K562 (cell line): ENCODE data around the gene SENP7. TPM values are rescaled to one million over a fixed set of nuclear protein-coding genes. Genes with fewer than 3 reads are reported as not detected.

Experiments used
- ATAC-seq: fragments of 200-7000 bp; cut with Tn5 transposase; 3 replicates; pipeline ENCODE4 v1.9.1; 2020; ENCODE audit warnings: moderate library complexity
- BruUV-seq: library from RNA; stranded (reverse); fragments of 400-500 nt; replicated peaks from 2 replicates; lab custom pipeline; 2021; lab: Mats Ljungman, UMichigan
- CTCF ChIA-PET: fragments of 300-600 bp; formaldehyde crosslinking; extraction: SDS; loops from one replicate; lab custom pipeline; 2021; ENCODE audit warnings: low intra/inter-chr PET ratio; lab: Yijun Ruan, JAX
- POLR2A ChIA-PET: fragments of 300-600, 350-650 bp; sonication (Branson Sonifier 250); formaldehyde crosslinking; extraction: SDS; loops from one replicate; lab custom pipeline; 2021; ENCODE audit warnings: antibody characterized with exemption, inconsistent platforms; lab: Yijun Ruan, JAX
- DNase-seq, 4 experiments: peaks; one replicate each; pipeline versions ENCODE4 v3.0.0 to v3.0.0-alpha.2; 2011 to 2018; ENCODE audit warnings: low spot score in 3 of 4, mixed read lengths in 3 of 4; ENCODE audit errors: extremely low read depth in 1 of 4
- FAIRE-seq: peaks from 2 replicates; lab custom pipeline; 2011; peaks lifted over from hg19 to GRCh38; lab: Jason Lieb, UNC
- H2AFZ ChIP-seq: 2 replicates; pipeline ENCODE4 v1.6.0; 2011; ENCODE audit warnings: low read depth, low read length, control low read depth, inconsistent platforms
- H3K27ac ChIP-seq: fragments of 200-600 bp; 3 replicates; pipeline ENCODE4 v1.8.0; 2011; ENCODE audit warnings: low read depth, mild to moderate bottlenecking, control low read depth, inconsistent platforms, low read length, moderate library complexity, mixed read lengths; ENCODE audit errors: extremely low read depth
- H3K27me3 ChIP-seq, 2 experiments: fragments of 300-600 bp in 1 of 2; 2 replicates in 1 of 2; 3 replicates in 1 of 2; pipeline versions ENCODE4 v1.6.0 to v1.8.0; 2011; ENCODE audit warnings: inconsistent platforms in 2 of 2, low read length in 2 of 2, mild to moderate bottlenecking in 1 of 2, mixed read lengths in 1 of 2, moderate library complexity in 1 of 2; ENCODE audit not compliant: control insufficient read depth in 2 of 2, insufficient read depth in 2 of 2
- H3K36me3 ChIP-seq: fragments of 300-600 bp; 3 replicates; pipeline ENCODE4 v1.8.0; 2011; ENCODE audit warnings: mild to moderate bottlenecking, low read length, inconsistent platforms; ENCODE audit not compliant: control insufficient read depth, insufficient read depth
- H3K4me1 ChIP-seq, 2 experiments: fragments of 200-600 bp in 1 of 2; replicated peaks in 1 of 2; 2 replicates in 1 of 2; 3 replicates in 1 of 2; pipeline versions ENCODE4 v1.5.1 to v1.8.0; 2011; ENCODE audit warnings: inconsistent platforms in 2 of 2, low read length in 2 of 2, mild to moderate bottlenecking in 1 of 2, mixed read lengths in 1 of 2, moderate library complexity in 1 of 2; ENCODE audit not compliant: control insufficient read depth in 2 of 2, insufficient read depth in 2 of 2
- H3K4me2 ChIP-seq: 2 replicates; pipeline ENCODE4 v1.6.1; 2011; ENCODE audit warnings: low read length, control low read depth, inconsistent platforms, mixed read lengths; ENCODE audit not compliant: insufficient read depth
- H3K4me3 ChIP-seq: fragments of 200-600 bp; sonication (generic), shearing (Covaris generic); 2 replicates; pipeline ENCODE4 v1.5.1; 2016; ENCODE audit warnings: control low read depth, inconsistent platforms
- H3K79me2 ChIP-seq: fragments of 200-600 bp; 3 replicates; pipeline ENCODE4 v1.8.0; 2011; ENCODE audit warnings: low read length, inconsistent platforms; ENCODE audit not compliant: control insufficient read depth, insufficient read depth
- H3K9ac ChIP-seq, 2 experiments: 2 replicates each; pipeline versions ENCODE4 v1.6.0 to v1.6.1; 2011; ENCODE audit warnings: low read depth in 2 of 2, low read length in 2 of 2, control low read depth in 1 of 2, inconsistent platforms in 1 of 2, mild to moderate bottlenecking in 1 of 2, mixed read lengths in 1 of 2; ENCODE audit not compliant: insufficient read depth in 1 of 2
- H3K9me1 ChIP-seq: one replicate; pipeline ENCODE4 v1.6.0; 2011; ENCODE audit warnings: inconsistent platforms, mild to moderate bottlenecking, low read length, moderate library complexity; ENCODE audit not compliant: control insufficient read depth, insufficient read depth
- H3K9me3 ChIP-seq: replicated peaks from 2 replicates; pipeline ENCODE4 v1.5.1; 2011; ENCODE audit warnings: low read depth, low read length, inconsistent platforms; ENCODE audit not compliant: control insufficient read depth, insufficient read depth
- H4K20me1 ChIP-seq: replicated peaks from 2 replicates; pipeline ENCODE4 v1.6.1; 2011; ENCODE audit warnings: low read length, inconsistent platforms, mixed read lengths; ENCODE audit not compliant: control insufficient read depth, insufficient read depth
- CBX3 ChIP-seq, 2 experiments: IDR thresholded peaks; 1 replicate in 1 of 2; 2 replicates in 1 of 2; pipeline ENCODE4 v1.6.1; 2012; ENCODE audit warnings: inconsistent platforms in 2 of 2, low read length in 2 of 2, borderline replicate concordance in 1 of 2, control low read depth in 1 of 2
- CHCHD3 ChIP-seq: fragments of 250-450 bp; sonication (Bioruptor Pico); IDR thresholded peaks from 2 replicates; pipeline ENCODE4 v2.1.2; 2022; ENCODE audit warnings: mild to moderate bottlenecking
- CREM ChIP-seq: IDR thresholded peaks from 2 replicates; pipeline ENCODE4 v1.6.1; 2014; ENCODE audit warnings: antibody characterized with exemption, low read depth
- ELF2 ChIP-seq: fragments of 250-450 bp; sonication (Bioruptor Pico); IDR thresholded peaks from 2 replicates; pipeline ENCODE4 v1.5.0; 2021; ENCODE audit warnings: mild to moderate bottlenecking
- JUNB ChIP-seq: fragments of 450-650 bp; formaldehyde crosslinking; conservative IDR thresholded peaks from 2 replicates; pipeline ENCODE4 v1.4.0; 2020; ENCODE audit warnings: mild to moderate bottlenecking
- LARP7 ChIP-seq: fragments of 450-650 bp; IDR thresholded peaks from 2 replicates; pipeline ENCODE4 v1.6.1; 2016
- NCOA4 ChIP-seq: fragments of 450-650 bp; IDR thresholded peaks from 2 replicates; pipeline ENCODE4 v1.6.1; 2018; ENCODE audit warnings: mild to moderate bottlenecking; ENCODE audit not compliant: partially characterized antibody
- POLR2A ChIP-seq: fragments of 450-650 bp; conservative IDR thresholded peaks from 2 replicates; pipeline ENCODE4 v1.6.1; 2016
- XRCC5 ChIP-seq: fragments of 200-400 bp; formaldehyde crosslinking; IDR thresholded peaks from 2 replicates; pipeline ENCODE4 v1.6.1; 2017; ENCODE audit warnings: low read depth, mild to moderate bottlenecking, low read length
- YBX1 ChIP-seq: fragments of 450-650 bp; IDR thresholded peaks from 2 replicates; pipeline ENCODE4 v1.7.1; 2016; ENCODE audit warnings: mild to moderate bottlenecking
- ZNF217 ChIP-seq: sonication (generic); formaldehyde crosslinking; IDR thresholded peaks from 2 replicates; pipeline ENCODE4 v1.8.0; 2022; ENCODE audit warnings: mild to moderate bottlenecking, missing genetic modification reagents
- ZNF24 ChIP-seq: fragments of 450-650 bp; IDR thresholded peaks from 2 replicates; pipeline ENCODE4 v1.6.1; 2016
- ZNF282 ChIP-seq: sonication (generic); formaldehyde crosslinking; IDR thresholded peaks from 2 replicates; pipeline ENCODE4 v1.8.1; 2023; ENCODE audit warnings: missing genetic modification reagents
- ZNF584 ChIP-seq: fragments of 200-800 bp; sonication (Bioruptor generic); IDR thresholded peaks from 2 replicates; pipeline ENCODE4 v1.6.1; 2016; ENCODE audit warnings: low read depth, mild to moderate bottlenecking, missing genetic modification characterization, missing compliant biosample characterization
- ZNF707 ChIP-seq: fragments of 250-450 bp; sonication (Bioruptor Pico); conservative IDR thresholded peaks from 2 replicates; pipeline ENCODE4 v1.8.0; 2022; ENCODE audit warnings: inconsistent platforms, mild to moderate bottlenecking, moderate library complexity
- WGBS: fragments of 100-300 bp; shearing (Covaris generic); methylation state at CpG from one replicate; pipeline ENCODE4 v1.1.6; 2016; ENCODE audit warnings: low coverage, mixed read lengths; ENCODE audit not compliant: insufficient coverage; ENCODE audit errors: missing lambda C conversion rate; 5-methylcytosine and 5-hydroxymethylcytosine counted together
- in situ Hi-C: fragments of 300-500 bp; cut with MboI; formaldehyde crosslinking; loops from 4 replicates; pipeline ENCODE4 v1.15.0; 2018; ENCODE audit warnings: inconsistent platforms, mixed read lengths
- intact Hi-C: fragments of 100-400 bp; cut with micrococcal nuclease; formaldehyde crosslinking; loops from 2 replicates; pipeline ENCODE4 v1.14.2; 2022
- polyA plus RNA-seq, 8 experiments: library from polyadenylated mRNA; depleted of rRNA in 4 of 8; stranded (reverse) in 5 of 8; unstranded in 3 of 8; fragments of >200 nt; fragmentation: Nextera tagmentation in 2 of 8; fragmentation: Illumina TruSeq in 1 of 8; extraction: Ambion mirVana in 2 of 8; extraction: Trizol in 1 of 8; gene quantifications; 2 replicates each; pipeline versions ENCODE4 v1.2.1 to v1.2.3, GENCODE V29; 2011 to 2014; ENCODE audit warnings: inconsistent platforms in 1 of 8, missing spikeins in 1 of 8
- total RNA-seq, 7 experiments: library from RNA; depleted of rRNA in 6 of 7; stranded (reverse); fragments of >200 nt in 6 of 7; fragmentation: Illumina TruSeq in 2 of 7; extraction: Trizol in 2 of 7; gene quantifications; 2 replicates each; pipeline versions ENCODE4 v1.2.1 to v1.2.3, GENCODE V29; 2011 to 2021; ENCODE audit warnings: low replicate concordance in 1 of 7
- TF ChIP-seq, protein P1 (sequence below), 2 experiments: fragments of 450-650 bp in 1 of 2; sonication (generic) in 1 of 2; formaldehyde crosslinking in 1 of 2; IDR thresholded peaks in 1 of 2; conservative IDR thresholded peaks in 1 of 2; 2 replicates each; pipeline versions ENCODE4 v1.6.1 to v1.8.1; 2016 to 2023; ENCODE audit warnings: mild to moderate bottlenecking in 2 of 2, moderate library complexity in 2 of 2, inconsistent platforms in 1 of 2, missing genetic modification reagents in 1 of 2
- TF ChIP-seq, protein P2 (sequence below): fragments of 450-650 bp; IDR thresholded peaks from 2 replicates; pipeline ENCODE4 v1.6.1; 2018; ENCODE audit not compliant: partially characterized antibody

SENP7 gene
- total and polyA plus RNA-seq, 9 of the 15 experiments (the other 6 are each of a cell fraction or from before 2014, with no cell fraction given), result 4.1 to 21.9 (median 10.7) TPM

DNA sequence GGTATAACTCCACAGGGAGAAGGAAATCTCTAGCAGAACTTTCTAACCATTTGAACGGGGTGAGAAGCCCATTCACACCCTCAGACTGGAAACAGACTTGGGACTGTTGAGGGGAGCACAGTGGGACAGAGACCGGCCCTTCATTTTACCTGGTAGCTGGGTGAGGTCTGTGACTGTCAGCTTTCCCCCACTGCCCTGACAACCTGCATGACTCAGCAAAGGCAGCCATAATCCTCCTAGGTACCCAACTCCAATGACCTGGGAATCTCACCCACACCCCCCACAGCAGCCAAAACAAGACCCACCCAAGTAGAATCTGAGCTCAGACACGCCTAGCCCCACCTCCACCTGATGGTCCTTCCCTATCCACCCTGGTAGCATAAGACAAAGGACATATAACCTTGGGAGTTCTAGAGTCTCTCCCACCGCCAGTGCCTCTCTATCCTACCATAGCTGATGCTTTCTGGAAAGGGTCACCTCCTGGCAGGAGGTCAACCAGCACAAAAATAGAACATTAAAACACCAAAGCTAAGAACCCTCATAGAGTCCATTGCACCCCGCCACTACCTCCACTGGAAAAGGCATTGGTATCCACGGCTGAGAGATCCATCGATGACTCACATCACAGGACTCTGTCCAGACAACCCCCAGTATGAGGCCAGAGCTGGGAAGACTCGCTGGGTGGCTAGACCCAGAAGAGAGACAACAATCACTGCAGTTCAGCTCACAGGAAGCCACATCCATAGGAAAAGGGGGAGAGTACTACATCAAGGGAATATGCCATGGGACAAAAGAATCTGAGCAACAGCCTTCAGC lies 28.0 kb downstream of the SENP7 start:
- FAIRE-seq (peak; percentile 35), DNase-seq (peak in 3 of 4 experiments; percentile 16 to 54 (median 29)), ATAC-seq (peak; percentile 86)
- CTCF ChIA-PET, result no interaction called here
- H3K9me3 ChIP-seq, result no peaks in the 10 kb centered on the region
- intact Hi-C loops (no loop called here), in situ Hi-C loops (no loop called here)
- WGBS, result 31% methylated on average over 7 of the region's 8 CpGs
- H3K79me2 ChIP-seq, result peaks cover 36% of the 10 kb centered on the region
- no peaks in the 10 kb centered on the region for H3K27me3 ChIP-seq
- H4K20me1 ChIP-seq, result no peaks in the 10 kb centered on the region
- peaks cover 5 to 11% of the 10 kb centered on the region in 2 experiments; a peak in 3 of 5 replicates for H3K4me1 ChIP-seq
- no TSS peak for BruUV-seq
- POLR2A ChIA-PET, result interaction anchor here (0.8 to 1.4 kb wide), 2 partner anchors 17 to 19 kb away, joined by 3 read pairs; no protein-coding TSS in a partner anchor
- no peak overlapping the region for H2AFZ ChIP-seq
- H3K36me3 ChIP-seq, result peaks cover 7% of the 10 kb centered on the region; the same call in 2 of the 3 replicates
- H3K27ac ChIP-seq, result peak overlapping the region; percentile 44; the same call in 1 of the 3 replicates
- H3K9me1 ChIP-seq, result no peaks in the 10 kb centered on the region
- H3K4me2 ChIP-seq, result 0 out of 2 replicates have a peak overlapping the region, but pooled peaks have one; percentile 25
- no peak overlapping the region for H3K4me3 ChIP-seq
- peak overlapping the region in 1 of 2 experiments; percentile 48; a peak in 1 of 4 replicates for H3K9ac ChIP-seq
- TF ChIP-seq NCOA4 (no peak), YBX1 (no peak), ZNF282 (CRISPR knock-in tag) (no peak), ELF2 (CRISPR knock-in tag) (no peak), LARP7 (no peak), ZNF217 (CRISPR knock-in tag) (no peak), CREM (no peak), POLR2A (no peak), CBX3 (IDR thresholded peaks at IDR 0.05; ENCODE audit: borderline replicate concordance in 1 of 2, low read length in 2 of 2) (no peak), ZNF584 (CRISPR knock-in tag) (no peak), ZNF707 (no peak), XRCC5 (no peak), ZNF24 (no peak), CHCHD3 (CRISPR knock-in tag) (no peak), JUNB (CRISPR knock-in tag) (no peak)
- TF ChIP-seq, protein P1, sequence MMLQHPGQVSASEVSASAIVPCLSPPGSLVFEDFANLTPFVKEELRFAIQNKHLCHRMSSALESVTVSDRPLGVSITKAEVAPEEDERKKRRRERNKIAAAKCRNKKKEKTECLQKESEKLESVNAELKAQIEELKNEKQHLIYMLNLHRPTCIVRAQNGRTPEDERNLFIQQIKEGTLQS (IDR thresholded peaks at IDR 0.05), result peak; percentile 78
- TF ChIP-seq, protein P1 (CRISPR knock-in tag; conservative IDR thresholded peaks at IDR 0.05), result no peak
- TF ChIP-seq, protein P2, sequence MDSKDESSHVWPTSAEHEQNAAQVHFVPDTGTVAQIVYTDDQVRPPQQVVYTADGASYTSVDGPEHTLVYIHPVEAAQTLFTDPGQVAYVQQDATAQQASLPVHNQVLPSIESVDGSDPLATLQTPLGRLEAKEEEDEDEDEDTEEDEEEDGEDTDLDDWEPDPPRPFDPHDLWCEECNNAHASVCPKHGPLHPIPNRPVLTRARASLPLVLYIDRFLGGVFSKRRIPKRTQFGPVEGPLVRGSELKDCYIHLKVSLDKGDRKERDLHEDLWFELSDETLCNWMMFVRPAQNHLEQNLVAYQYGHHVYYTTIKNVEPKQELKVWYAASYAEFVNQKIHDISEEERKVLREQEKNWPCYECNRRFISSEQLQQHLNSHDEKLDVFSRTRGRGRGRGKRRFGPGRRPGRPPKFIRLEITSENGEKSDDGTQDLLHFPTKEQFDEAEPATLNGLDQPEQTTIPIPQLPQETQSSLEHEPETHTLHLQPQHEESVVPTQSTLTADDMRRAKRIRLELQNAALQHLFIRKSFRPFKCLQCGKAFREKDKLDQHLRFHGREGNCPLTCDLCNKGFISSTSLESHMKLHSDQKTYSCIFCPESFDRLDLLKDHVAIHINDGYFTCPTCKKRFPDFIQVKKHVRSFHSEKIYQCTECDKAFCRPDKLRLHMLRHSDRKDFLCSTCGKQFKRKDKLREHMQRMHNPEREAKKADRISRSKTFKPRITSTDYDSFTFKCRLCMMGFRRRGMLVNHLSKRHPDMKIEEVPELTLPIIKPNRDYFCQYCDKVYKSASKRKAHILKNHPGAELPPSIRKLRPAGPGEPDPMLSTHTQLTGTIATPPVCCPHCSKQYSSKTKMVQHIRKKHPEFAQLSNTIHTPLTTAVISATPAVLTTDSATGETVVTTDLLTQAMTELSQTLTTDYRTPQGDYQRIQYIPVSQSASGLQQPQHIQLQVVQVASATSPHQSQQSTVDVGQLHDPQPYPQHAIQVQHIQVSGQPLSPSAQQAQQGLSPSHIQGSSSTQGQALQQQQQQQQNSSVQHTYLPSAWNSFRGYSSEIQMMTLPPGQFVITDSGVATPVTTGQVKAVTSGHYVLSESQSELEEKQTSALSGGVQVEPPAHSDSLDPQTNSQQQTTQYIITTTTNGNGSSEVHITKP, result no peak
